ENCODE results near the gene TSHZ3.

TSHZ3 gene

GRCh38 chr19:31300422-31300821 is 48.8 kb downstream of the TSHZ3 start:
- TF ChIP-seq, protein P1, sequence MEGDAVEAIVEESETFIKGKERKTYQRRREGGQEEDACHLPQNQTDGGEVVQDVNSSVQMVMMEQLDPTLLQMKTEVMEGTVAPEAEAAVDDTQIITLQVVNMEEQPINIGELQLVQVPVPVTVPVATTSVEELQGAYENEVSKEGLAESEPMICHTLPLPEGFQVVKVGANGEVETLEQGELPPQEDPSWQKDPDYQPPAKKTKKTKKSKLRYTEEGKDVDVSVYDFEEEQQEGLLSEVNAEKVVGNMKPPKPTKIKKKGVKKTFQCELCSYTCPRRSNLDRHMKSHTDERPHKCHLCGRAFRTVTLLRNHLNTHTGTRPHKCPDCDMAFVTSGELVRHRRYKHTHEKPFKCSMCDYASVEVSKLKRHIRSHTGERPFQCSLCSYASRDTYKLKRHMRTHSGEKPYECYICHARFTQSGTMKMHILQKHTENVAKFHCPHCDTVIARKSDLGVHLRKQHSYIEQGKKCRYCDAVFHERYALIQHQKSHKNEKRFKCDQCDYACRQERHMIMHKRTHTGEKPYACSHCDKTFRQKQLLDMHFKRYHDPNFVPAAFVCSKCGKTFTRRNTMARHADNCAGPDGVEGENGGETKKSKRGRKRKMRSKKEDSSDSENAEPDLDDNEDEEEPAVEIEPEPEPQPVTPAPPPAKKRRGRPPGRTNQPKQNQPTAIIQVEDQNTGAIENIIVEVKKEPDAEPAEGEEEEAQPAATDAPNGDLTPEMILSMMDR (IDR thresholded peaks at IDR 0.05; ENCODE audit: insufficient read depth, low read depth, low read length, missing control alignments) = no peak
- no peak overlapping the region for H3K4me3 ChIP-seq (ENCODE audit: low read length)
- no peak for DNase-seq (ENCODE audit: low read depth)

DNA sequence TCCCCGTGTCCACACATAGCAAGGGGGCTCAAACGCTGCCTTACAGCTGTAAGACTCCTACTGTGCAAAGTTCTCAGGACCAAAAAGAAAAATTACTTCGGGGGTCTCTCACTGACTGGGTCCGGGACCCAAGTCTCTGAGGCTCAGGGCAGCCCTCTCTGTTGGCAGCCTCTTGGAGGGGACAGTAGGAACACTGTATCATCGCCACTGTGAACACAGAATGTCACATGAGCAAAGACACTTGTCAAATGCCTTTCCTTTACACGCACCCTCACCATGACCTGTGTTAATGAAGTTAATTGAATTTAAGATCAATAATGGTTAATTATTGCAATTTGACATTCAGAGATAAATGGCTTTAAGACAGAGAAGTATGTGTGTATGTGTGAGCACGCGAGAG is 49.6 kb downstream of the TSHZ3 start:
- TF ChIP-seq, protein P1 (IDR thresholded peaks at IDR 0.05; ENCODE audit: insufficient read depth, low read depth, low read length, missing control alignments) = no peak
- H3K4me3 ChIP-seq (ENCODE audit: low read length) = no peak overlapping the region
- DNase-seq (ENCODE audit: low read depth) = no peak

- DNase-seq (ENCODE audit: low read depth) = no peak
- no peak overlapping the region for H3K4me3 ChIP-seq (ENCODE audit: low read length)
- TF ChIP-seq, protein P1 (IDR thresholded peaks at IDR 0.05; ENCODE audit: insufficient read depth, low read depth, low read length, missing control alignments) = no peak
These were observed 51.2 kb downstream of the TSHZ3 start for GRCh38 chr19:31297991-31298390.

- TF ChIP-seq, protein P1 (IDR thresholded peaks at IDR 0.05; ENCODE audit: insufficient read depth, low read depth, low read length, missing control alignments) = no peak
- no peak overlapping the region for H3K4me3 ChIP-seq (ENCODE audit: low read length)
- no peak for DNase-seq (ENCODE audit: low read depth)
These were observed 52.4 kb downstream of the TSHZ3 start for GRCh38 chr19:31296741-31297390.

- no peak for DNase-seq (ENCODE audit: low read depth)
- H3K4me3 ChIP-seq (ENCODE audit: low read length) = no peak overlapping the region
- TF ChIP-seq, protein P1 (IDR thresholded peaks at IDR 0.05; ENCODE audit: insufficient read depth, low read depth, low read length, missing control alignments) = no peak
These were observed 55.0 kb downstream of the TSHZ3 start for GRCh38 chr19:31294189-31294588.

GRCh38 chr19:31292639-31293185 is 56.5 kb downstream of the TSHZ3 start:
- DNase-seq (ENCODE audit: low read depth) = no peak
- no peak overlapping the region for H3K4me3 ChIP-seq (ENCODE audit: low read length)
- TF ChIP-seq, protein P1 (IDR thresholded peaks at IDR 0.05; ENCODE audit: insufficient read depth, low read depth, low read length, missing control alignments) = no peak

Measured in epithelial cell of esophagus (primary cell).